Activated naive CD4-positive, alpha-beta T cell (primary cell): ENCODE measurements around the gene SMAD3.

Experiments used
- DNase-seq, 4 experiments: peaks; one replicate each; lab custom pipeline; 2025; lab: John Stamatoyannopoulos, UW

Gene SMAD3

DNA sequence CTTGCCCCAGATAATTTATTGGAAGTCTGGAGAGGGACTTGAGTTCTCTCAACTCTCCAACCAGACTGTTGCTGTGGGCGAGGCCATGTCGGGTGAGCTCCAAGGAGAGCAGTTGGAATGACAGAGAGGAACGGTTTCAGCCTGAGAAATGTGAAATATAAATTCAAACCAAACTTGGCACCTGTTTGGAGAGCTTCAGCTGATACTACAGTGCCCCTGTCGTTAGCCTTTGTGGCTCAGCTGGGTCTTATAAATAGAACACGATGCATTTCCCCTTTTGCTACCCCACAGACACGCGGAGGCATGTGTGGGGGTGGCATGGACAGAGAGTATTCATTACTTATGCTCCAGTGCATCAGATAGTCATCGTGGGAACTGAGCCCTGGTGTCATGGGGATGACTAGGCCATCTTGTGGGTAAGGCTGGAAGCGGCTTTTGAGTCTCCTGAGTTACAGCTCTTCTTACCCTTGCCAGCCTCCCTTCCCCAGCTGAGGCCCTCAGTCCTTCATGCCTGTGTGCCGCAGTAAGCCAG lies 15.6 kb downstream of the SMAD3 start:
- DNase-seq: no peak

DNA sequence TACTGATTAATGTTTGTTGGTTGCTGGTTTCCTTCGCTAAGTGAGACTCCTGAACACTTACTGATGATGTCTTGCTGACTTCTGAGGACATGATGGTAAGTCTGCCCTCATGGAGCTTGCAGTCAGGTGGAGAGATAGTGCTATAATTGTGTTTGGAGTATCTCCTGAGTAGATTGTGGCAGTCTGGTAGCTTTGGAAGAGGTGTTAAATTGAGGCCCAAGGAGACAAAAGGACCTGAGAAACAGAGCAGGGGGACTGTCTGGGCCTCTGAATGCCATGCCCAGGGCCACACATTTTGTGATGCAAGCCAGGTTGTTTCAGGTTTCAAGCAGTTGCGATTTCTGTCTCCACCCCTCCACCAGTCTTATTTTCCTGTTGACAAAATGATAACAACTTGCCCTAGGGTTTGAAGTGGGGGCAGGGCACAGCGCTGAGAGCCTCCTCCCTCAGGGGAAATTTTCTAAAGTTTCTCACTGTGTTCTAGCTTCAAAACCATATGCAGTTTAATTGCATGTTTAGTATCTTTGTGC lies 16.7 kb downstream of the SMAD3 start:
- peak in 2 of 4 experiments; percentile 21 to 33 for DNase-seq

DNA sequence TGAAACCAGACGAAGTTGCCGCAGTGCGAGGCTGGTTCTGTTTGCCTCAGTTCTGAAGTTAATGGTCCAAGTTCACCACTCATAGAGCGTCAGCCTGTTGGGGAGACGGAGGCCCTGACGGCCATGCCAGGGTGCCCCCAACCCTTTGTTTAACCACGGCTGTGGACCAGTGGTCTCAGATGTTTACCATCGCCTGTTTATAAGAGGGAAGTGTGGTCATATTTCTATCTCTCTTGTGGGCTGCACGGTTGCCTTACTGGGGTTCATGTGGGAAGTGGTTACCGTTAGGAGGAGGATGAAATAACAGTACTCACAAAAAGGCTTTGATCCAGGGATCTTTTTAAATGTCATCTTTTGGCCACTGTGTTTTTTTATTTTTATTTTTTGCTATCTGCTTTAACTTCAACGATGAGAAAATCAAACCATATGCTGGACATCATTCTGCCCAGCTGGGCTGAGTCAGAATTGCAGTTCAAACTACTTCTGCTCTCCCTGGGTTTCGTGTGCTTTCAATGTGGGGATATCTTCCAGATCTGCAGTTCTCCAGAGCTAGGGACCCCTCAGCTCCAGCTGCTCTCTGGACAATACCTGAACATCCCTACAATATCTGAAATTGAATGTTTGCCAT lies 17.8 kb downstream of the SMAD3 start:
- DNase-seq: peak in 1 of 4 experiments; percentile 10

DNA sequence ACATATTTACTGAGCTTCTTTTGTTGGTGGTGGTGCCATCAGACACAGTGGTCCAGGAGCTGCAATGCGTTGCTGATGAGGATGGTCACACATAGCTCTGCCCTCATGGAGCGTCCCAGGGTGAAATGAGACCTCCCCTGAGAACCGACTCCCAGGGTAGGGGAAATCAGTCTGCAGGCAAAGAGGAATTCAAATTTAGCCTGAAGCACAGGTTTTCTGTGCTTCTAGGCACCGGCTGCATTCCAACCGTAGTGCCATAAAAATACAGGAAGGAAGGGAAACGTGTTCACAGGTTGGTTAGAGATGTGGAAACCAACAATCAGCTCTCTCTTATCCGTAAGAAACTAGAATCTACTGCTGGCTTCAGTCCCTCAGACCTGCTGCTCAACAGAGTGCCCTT lies 19.2 kb downstream of the SMAD3 start:
- no peak for DNase-seq

DNA sequence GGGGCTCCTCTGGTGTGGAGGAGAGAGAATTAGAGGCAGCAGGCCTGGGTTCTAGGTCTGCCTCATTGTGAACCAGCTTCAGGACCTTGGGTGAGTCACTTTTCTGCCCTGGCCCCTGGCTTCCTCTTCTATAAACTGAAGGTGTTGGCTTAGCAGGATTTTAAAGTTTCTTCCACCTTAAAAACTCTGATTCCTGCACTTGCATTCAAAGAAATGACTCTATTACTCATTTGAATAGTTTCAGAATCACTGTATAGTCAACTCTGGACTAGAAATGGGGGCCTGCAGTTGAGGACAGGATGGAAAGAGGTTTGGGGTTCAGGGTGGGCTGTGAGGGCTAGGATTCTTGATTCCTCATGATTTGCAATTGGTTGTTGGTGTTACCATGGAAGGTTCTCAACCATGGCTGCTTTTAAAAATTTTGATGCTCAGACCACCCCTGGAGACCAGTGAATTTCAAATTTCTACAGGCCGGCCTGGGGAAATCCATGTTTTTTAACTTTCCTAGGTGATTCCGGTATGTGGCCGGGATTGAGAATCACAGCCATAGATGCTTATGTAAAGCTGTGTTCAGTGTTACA lies 19.9 kb downstream of the SMAD3 start:
- no peak for DNase-seq

DNA sequence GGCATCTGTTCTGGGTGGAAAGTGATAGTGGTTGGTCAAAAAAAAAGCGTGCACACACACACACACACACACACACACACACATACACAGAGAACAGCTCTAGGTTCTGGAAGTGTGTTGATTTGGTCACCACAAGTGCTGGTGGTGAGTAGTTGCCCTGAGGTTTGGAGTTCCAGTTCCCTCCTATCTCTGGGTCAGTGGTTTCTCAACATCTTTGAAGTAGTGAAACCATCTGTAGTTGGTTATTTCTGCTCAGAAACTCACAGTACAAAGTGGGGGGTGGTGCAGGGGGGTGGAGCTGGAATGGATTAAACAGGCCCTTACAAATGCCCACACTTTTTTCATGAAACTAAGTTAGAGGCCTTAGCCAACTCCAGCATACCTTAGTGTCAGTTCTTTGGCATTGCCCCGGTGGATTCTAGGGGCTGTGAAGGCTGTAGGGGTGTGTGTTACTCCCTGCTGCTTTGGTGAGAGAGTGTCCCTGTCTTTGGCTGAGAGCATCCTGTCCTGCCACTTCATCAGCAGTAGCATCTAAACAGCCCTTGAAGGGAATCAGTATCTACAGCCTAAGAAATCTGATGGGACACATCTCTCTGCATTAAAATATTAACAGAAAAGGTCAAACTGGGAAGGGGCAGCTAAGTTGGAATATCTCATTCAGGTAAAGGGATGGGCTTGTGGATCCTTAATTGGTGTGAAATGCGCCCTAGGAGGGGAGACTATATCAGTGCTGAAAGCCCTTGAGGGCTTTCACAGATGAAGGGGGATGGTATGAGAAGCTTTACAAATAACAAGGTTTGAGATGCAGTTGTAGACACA lies 20.6 kb downstream of the SMAD3 start:
- no peak for DNase-seq

DNA sequence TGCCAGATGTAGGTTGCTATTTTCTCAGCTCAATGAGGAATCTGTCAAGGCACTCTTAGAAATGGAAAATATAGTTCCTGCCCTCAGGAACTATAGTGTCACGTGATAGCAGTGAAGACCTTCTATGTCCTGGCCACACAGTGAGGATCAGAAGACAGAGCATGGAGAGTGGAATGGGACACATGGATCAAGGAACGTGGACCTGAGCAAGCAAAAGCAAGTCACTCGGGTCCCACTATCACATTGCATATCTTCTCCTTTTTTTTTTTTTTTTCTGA lies 21.2 kb downstream of the SMAD3 start:
- DNase-seq: no peak

DNA sequence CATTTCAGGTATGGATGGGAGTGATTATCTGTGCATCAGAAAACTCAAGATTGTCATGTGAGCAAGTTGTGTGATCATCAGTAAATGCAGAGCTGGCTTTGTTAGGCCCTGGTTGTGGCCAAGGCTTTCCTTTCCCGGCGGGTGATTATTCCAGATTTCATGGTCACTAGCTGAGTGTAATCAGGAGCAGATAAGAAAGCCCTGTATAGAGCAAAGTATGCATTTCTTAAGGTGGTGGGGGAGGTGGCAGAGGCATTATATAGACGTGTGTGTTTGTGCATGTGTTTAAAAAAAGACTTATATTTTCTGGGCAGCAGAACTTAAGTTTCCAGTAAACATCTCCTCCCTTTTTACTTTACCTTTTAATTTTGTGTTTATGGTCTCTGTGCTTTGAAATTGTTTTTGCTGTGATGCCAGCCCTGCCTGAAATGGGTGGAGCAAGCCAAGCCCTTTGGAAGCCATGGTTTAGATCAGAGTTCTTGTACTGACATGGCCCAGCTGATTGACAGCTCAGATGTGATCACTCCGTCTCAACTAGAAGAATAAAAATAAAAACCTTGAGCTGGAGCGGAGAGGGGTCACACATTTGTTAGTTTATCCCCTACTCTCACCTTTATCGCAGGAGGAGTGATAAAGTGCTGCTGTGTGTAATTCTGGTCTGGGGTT lies 22.2 kb downstream of the SMAD3 start:
- no peak for DNase-seq

DNA sequence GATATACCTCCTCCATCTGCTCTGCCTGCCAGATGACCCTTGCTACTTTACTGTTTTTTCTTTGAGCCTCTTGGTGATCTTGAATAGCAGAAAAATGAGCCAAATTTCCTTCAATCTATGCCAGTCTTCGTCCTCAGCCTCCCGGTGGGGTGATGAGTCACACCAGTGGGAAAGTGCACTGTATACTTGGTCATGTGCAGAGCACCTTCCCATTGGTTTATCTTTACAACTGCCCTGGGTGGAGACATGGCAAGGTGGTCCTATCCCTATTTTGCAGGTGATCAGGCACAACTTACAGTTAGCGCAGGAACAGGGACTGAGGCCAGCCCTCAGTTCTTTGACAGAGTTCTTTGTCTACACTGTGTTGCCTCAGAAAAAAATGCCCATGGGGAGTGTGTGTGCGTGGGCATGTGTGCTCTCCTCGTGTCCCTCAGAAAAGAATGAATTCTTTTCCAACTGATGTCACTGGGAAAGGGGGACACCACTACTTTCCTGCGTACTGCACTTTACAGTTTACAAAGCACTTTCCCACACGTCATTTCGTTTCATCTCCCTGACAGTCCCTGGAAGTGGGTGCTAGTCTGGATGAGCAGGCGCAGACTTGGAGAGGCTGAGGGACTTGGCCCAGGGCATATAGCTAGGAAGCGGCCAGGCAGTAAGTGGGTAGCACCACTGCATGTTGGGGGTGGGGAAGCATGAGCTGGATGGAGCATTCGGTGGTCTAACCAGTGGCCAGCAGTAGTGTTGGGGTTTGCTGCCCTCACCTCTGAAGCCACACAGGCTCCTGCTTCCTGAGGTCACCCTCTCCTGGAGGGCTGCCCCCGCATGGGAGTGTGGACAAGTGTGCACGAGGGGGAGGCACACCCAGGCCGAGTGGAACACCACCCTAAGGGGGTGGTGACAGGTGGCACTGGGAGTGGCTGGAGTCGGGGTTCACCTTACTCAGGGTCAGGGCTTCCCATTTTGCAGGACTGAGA lies 24.1 kb downstream of the SMAD3 start:
- no peak for DNase-seq

DNA sequence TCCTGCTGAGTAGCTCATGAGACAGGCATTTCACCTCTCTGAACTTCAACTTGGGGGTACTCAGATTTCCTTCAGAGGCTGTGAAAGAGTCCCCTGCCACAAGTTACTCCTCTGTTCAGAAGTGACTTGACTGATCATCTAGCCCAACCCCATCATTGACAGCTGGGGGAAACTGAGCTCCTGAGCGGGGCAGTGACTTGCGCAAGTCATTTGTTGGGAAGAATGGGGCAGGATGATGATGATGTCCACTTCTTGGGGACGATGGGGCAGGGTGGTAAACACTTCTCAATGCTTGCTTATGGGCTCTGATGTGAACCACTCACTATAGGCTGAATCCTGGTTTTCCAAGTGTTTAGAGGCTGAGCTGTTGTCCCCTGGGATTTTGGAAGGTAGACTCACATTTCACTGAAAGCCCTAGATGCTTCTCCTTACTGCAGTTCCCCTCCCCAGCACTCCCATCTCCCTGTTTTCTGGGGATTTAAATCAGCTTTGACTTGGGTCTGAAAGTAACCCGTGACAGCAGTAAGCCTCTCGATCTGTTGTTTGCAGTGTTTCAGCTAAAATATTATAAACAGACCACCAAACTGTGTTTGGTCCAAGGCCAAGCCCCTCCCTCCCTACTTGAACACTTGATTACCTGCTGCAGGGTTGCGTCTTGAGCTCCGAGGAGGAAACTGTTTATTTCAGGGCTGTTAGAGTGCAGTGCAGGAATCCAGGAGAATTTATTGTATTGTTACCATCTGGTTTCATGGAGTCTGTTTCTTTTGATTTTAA lies 25.1 kb downstream of the SMAD3 start:
- no peak for DNase-seq

DNA sequence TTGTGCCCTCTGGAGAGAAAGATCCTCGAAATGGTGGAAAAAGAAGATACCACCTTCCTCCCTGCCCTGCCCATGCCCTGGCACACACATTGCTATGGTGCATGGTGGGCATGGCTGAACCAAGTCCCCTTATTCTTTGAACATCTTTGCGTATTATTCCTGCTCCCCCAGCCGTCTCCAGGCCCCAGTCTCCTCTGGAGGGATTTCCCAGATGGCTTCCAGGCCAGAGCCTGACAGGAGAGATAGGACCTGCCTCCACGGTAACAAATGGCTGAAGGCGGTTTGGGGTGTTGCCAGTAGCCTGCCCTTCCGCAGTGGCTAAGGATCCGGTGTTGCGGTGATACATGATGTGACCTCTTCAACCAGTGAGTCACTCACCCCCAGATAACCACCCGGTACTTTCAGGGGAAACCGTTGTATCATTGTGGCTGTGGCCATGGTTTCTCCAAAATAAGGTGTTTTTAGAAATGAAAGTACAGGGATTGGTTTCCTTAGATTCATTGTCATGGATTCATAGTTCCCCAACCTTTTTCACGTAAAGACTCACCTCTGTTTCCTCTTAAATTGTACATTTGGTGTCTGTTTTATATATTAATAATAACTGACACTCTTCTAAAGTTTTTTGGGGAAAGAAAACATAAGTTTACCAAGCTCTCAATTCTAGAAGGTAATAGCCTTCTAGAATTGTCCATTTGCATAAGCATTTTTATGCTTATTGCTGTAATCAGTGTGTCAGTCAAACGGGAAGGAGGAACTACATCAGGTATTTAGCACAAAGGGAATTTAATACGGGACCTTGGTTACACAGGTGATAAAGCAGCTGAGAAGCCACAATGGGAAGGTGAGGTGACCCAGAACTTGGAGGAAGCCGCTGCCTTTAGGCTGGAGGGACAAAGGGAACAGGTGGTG lies 25.9 kb downstream of the SMAD3 start:
- no peak for DNase-seq

DNA sequence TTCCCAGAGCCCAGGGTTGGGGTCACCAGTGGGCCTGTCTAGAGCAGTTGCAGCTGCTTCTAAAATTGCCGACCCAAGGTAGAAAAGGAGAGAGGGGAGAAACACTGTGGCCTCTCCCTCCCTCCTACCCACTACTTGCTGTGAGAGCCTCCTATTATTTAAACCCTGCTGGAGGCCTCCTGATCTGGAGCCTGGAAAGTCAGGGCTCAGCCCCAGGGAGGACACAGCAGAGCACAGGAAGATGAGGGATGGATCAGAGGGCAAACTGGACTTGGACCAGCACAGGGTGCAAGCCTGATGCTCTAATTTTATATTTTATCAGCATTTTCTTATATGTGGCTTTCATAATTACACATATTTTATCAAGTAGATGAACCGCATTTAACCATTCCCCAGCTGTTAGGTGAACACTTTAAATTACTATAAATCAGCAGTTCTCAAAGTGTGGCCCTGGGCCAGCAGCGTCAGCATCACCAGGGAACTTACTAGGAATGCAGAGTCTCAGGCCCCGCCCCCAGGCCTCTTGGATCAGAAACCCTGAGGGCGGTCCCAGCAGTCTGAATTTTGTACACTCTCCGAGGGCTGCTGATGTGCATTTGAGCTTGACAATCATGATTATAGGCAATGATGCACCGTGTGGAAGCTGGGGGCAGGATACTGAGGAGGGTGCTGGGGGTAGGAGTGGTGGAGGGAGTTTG lies 26.7 kb downstream of the SMAD3 start:
- no peak for DNase-seq

DNA sequence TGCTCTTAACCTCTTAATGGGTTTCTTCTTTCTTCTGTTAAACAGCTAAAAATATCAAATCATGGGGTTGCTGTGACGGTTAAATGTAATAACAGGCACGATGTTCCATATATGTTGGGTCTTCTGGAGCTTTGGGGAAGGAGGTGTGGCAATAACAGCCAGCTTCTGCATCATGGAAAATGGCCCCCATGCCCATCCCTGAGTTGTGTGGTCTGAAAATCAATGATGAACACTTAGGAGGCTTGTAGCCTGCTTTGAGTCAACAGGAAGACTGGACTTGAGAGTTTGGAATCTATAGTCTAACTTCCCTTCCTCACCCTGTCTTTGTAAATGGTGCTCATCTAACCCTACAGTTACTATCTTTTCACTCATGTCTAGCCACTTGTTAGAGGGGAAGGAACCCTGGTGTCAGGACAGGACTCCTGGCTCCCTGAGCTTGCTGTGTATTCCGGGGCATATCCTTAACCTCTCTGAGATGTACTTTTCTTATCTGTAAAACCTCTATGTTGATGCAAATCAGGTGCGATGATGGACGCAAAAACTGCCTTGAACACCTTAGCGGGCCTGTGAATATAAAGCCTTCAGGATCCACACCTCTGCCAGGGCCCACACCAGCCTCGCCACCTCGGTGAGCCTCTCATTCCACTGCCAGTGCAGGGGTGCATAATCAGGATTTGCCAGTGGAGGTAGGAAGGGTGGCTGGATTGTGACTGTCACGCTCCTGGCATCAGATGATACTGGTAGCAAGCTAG lies 27.5 kb downstream of the SMAD3 start:
- DNase-seq: no peak

DNA sequence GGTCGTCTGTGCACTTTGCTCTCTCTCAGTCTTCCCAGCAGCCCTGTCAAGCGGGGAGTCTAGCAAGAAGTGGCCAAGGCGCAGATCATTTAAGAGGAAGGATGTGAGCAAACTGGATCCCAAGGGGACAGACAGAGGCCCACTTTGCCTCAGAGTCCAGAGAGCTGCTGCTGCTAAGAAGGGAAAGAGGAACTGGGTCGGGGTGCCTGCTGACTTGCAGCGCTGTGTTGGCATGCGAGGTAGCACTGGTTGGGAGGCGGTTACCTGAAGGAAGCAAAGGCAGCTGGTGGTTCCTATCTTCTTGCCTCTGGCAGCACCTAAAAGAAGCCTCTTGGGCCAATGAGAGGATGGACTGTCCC lies 28.1 kb downstream of the SMAD3 start:
- DNase-seq: no peak

DNA sequence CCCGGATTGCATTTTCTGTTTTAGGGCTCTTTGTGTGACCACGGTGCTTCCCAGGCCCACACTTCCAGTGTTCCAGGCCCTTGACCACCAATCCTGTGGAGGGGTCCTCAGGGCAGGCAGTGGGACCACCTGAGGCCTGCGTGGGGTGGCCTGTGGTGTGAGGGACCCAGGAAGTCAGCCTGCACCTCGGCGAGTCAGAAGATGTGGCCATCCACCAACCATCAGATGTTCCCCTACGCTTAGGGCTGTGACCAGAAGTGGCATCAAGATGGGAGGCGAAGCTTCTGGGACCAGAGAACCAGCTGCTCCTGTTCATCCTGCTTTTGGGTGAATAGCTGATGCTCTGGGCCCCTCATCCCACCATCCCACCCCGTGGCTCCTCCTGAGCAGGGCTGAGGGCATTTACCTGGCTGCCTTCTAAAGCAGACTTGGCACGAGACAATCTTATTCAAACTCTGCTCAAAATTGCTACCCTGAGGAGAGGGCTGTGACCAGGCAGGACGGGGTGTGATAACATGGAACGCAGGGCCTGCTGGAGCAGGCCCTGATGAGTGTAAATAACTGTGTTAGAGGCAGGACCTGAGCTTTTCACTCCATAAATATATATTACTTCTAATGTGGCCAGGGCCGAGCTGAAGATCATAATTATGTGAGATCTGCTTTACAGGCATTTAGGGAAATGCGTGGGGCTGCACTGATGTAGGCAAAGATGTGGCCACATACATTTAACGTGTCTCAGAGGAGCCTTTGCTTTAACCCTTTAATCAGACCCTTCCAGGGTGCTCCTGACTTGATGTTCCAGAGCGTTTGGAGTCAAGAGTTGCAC lies 28.8 kb downstream of the SMAD3 start:
- no peak for DNase-seq

DNA sequence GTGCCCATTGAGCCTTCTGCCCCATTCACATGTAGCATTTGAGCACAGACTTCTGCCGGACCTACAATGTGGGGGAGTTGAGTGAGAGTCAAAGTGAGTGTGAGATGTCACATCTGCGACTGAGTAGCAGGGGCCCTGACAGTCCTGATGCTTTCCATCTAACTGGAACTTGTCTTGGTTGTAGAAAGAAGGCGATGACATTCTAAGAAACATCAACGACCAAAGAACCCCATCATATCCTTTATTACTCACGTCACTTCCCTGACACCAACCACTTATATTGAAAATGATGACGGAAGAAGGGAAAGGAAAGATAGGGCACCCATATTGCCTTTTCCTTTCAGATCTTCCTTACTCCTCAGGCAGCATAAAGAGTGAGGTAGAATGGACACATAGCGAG lies 30.5 kb downstream of the SMAD3 start:
- DNase-seq: no peak

DNA sequence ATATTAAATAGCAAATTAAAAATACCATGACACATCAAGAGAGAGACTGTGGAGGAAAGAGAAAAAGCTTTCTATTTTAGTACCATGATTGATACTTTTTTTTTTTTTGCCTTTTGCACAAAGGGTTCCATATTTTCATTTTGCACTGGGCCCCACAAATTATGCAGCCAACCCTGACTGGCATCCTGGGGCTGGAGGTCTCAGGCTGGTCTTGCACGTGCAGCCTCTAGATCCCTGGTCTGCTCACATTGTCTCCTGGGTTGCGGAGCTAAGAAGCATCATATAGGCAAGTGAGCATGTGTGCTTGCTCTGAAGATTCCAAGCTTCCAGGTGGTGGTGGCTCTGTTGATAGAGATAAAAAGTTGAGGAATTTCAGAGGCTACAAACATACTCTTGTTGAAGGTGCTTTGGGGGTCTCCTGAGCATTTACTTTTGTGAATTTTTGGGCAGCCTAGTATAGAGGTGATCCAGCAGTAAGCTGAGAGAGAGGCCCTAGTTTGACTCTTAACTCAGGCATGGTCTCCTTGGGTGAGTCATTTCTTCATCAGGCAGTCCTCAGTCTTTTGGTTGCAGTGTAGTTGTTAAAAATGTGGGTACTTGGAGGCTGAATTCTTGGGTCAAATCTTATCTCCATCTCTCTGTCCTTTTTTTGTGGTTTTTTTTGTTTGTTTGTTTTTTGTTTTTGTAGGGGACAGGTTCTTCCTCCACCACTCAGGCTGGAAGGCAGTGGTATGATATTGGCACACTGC lies 31.3 kb downstream of the SMAD3 start:
- DNase-seq: no peak
